ENCODE measurements around the gene PRKCB. TPM values are rescaled to one million over a fixed set of nuclear protein-coding genes. Genes with fewer than 3 reads are reported as not detected.

Gene PRKCB
- total and polyA plus RNA-seq, 2 of the 8 experiments (the other 6 are each of a cell fraction or from before 2014, with no cell fraction given), result 7.1 to 12.1 TPM

- Histone ChIP-seq H4K20me1 (replicated peaks in 1 of 2; ENCODE audit: control insufficient read depth in 1 of 2, insufficient read depth in 2 of 2, low read length in 2 of 2) (no peaks in the 10 kb centered on the region), H2BK5ac (ENCODE audit: low read depth, low read length) (no peak overlapping the region), H3K4me3 (ENCODE audit: extremely low read depth in 1 of 4, insufficient read depth in 2 of 4, low read depth in 3 of 4, low read length in 4 of 4) (no peak overlapping the region), H3K56ac (replicated peaks; ENCODE audit: insufficient read length, low read depth, low read length) (no peak overlapping the region), H2BK20ac (ENCODE audit: low read length) (no peak overlapping the region), H2BK12ac (ENCODE audit: low read depth, low read length) (no peak overlapping the region), H3K23ac (ENCODE audit: insufficient read length) (no peak overlapping the region), H4K91ac (replicated peaks; ENCODE audit: insufficient read length, low read length) (no peak overlapping the region), H3K14ac (ENCODE audit: insufficient read length) (no peak overlapping the region), H4K5ac (ENCODE audit: insufficient read length, low read depth, low read length) (no peak overlapping the region), H3K27me3 (replicated peaks in 1 of 4; ENCODE audit: control insufficient read depth in 3 of 4, extremely low read depth in 1 of 4, insufficient read depth in 3 of 4, low read length in 3 of 4) (no peaks in the 10 kb centered on the region), H2AFZ (ENCODE audit: low read length) (no peak overlapping the region), H3K9me3 (ENCODE audit: insufficient read depth in 2 of 2, low read depth in 1 of 2, low read length in 1 of 2) (no peaks in the 10 kb centered on the region), H4K8ac (ENCODE audit: extremely low read depth, insufficient read depth, low read length) (no peak overlapping the region), H3K79me2 (ENCODE audit: control insufficient read depth in 1 of 2, insufficient read depth in 2 of 2, low read length in 2 of 2) (no peaks in the 10 kb centered on the region), H3K23me2 (ENCODE audit: low read depth, low read length) (no peaks in the 10 kb centered on the region), H2AK5ac (ENCODE audit: low read depth, low read length) (no peak overlapping the region), H3K4ac (replicated peaks; ENCODE audit: insufficient read length, low read depth, low read length) (no peak overlapping the region), H2BK120ac (replicated peaks; ENCODE audit: low read depth, low read length) (no peak overlapping the region), H2BK15ac (ENCODE audit: low read length) (no peak overlapping the region), H3K4me2 (ENCODE audit: insufficient read depth in 1 of 2, low read depth in 2 of 2, low read length in 2 of 2) (no peak overlapping the region), H3K36me3 (ENCODE audit: control insufficient read depth in 2 of 4, insufficient read depth in 4 of 4, low read length in 3 of 4) (no peaks in the 10 kb centered on the region), H3K79me1 (ENCODE audit: low read depth, low read length) (no peaks in the 10 kb centered on the region), H3K18ac (ENCODE audit: extremely low read depth, low read length) (no peak overlapping the region), H3K9ac (replicated peaks in 1 of 4; ENCODE audit: extremely low read depth in 1 of 4, low read depth in 3 of 4, low read length in 3 of 4) (no peak overlapping the region), H3K4me1 (replicated peaks in 1 of 4; ENCODE audit: control insufficient read depth in 3 of 4, insufficient read depth in 4 of 4, low read length in 3 of 4) (peaks cover 0 to 3% (median 0%) of the 10 kb centered on the region in 4 experiments; a peak in 2 of 7 replicates), H3K27ac (ENCODE audit: low read depth, low read length) (no peak overlapping the region)
- DNase-seq (ENCODE audit: low read depth in 1 of 2, low spot score in 2 of 2) (no peak), FAIRE-seq (no peak)
- POLR2A ChIA-PET (ENCODE audit: partially characterized antibody), result no interaction called here
- WGBS, 2 experiments (ENCODE audit: extremely low coverage in 1 of 2, insufficient coverage in 1 of 2, insufficient read length in 1 of 2, insufficient replicate concordance in 2 of 2, low coverage in 1 of 2, low lambda C conversion rate in 2 of 2, missing lambda C conversion rate in 1 of 2), result 78% methylated on average over 6 of the region's 6 CpGs; no CpG with 5 or more reads in 1 of the 2 experiments
- TF ChIP-seq CHD2 (IDR thresholded peaks at IDR 0.05; ENCODE audit: low read length), result no peak
- no peak for TF ChIP-seq POU5F1 (IDR thresholded peaks at IDR 0.05; ENCODE audit: low read depth, low read length)
- no peak for TF ChIP-seq EZH2 (IDR thresholded peaks at IDR 0.05; ENCODE audit: low read depth, low read length, severe bottlenecking)
- TF ChIP-seq SIX5 (IDR thresholded peaks at IDR 0.05; ENCODE audit: low read depth, low read length), result no peak
- TF ChIP-seq RNF2 (IDR thresholded peaks at IDR 0.05; ENCODE audit: borderline replicate concordance, low read depth, low read length, missing control alignments, poor library complexity, severe bottlenecking), result no peak
- TF ChIP-seq EGR1 (IDR thresholded peaks at IDR 0.05; ENCODE audit: borderline replicate concordance, low read depth, low read length), result no peak
- TF ChIP-seq KDM4A (IDR thresholded peaks at IDR 0.05; ENCODE audit: low read depth, low read length, severe bottlenecking), result no peak
- TF ChIP-seq SIN3A (conservative IDR thresholded peaks at IDR 0.05 in 1 of 2, IDR thresholded peaks at IDR 0.05 in 1 of 2; ENCODE audit: low read depth in 1 of 2, low read length in 2 of 2), result no peak
- CTCF ChIA-PET (ENCODE audit: partially characterized antibody), result interaction anchor here (1.1 to 1.3 kb wide), 2 partner anchors 39 to 210 kb away, joined by 3 read pairs; no protein-coding TSS in a partner anchor
Measured at GRCh38 chr16:23826528-23827045, 9.2 kb upstream of the PRKCB start.
